ENCODE data around the gene FAM83E. TPM values are rescaled to one million over a fixed set of nuclear protein-coding genes. Genes with fewer than 3 reads are reported as not detected.
"Not testable (repeated sequence)": the region's sequence is repeated elsewhere in the genome, so short reads cannot be mapped to it uniquely, and the experiment has no call there.

Gene FAM83E
- total and polyA plus RNA-seq, 8 donors, result 1.2 to 3.4 (median 2.6) TPM

GRCh38 chr19:48587387-48587786, 27.5 kb downstream of the FAM83E start:
- Histone ChIP-seq H3K36me3 (no peaks in the 10 kb centered on the region), H3K4me1 (no peaks in the 10 kb centered on the region), H3K4me3 (no peak overlapping the region), H3K27me3 (no peaks in the 10 kb centered on the region), H3K27ac (no peak overlapping the region), H3K9me3 (no peaks in the 10 kb centered on the region)
- TF ChIP-seq CTCF (IDR thresholded peaks at IDR 0.05), result no peak
- FAIRE-seq, result no peak
- no peak for ATAC-seq
- intact Hi-C loops (cut with DNase I), result loop anchor here in 2 of 3 donors (5.0 kb wide), 2 partner anchors 95 to 100 kb away; no protein-coding TSS in a partner anchor
- no peak for DNase-seq
- WGBS, 2 donors, result 83 to 94% methylated on average over 3 of the region's 3 CpGs

- ATAC-seq, result no peak
- 45 to 64% methylated on average over 2 of the region's 2 CpGs for WGBS, 2 donors
- FAIRE-seq, result no peak
- no peak overlapping the region for H3K4me3 ChIP-seq
- no peaks in the 10 kb centered on the region for H3K9me3 ChIP-seq
- H3K27ac ChIP-seq, result no peak overlapping the region
- no peak for DNase-seq
- intact Hi-C loops (cut with DNase I), result loop anchor here in 1 of 3 donors (5.0 kb wide), 1 partner anchor 75 kb away; no protein-coding TSS in a partner anchor
- H3K4me1 ChIP-seq, result no peaks in the 10 kb centered on the region
- no peaks in the 10 kb centered on the region for H3K27me3 ChIP-seq
- no peak for TF ChIP-seq CTCF (IDR thresholded peaks at IDR 0.05)
- no peaks in the 10 kb centered on the region for H3K36me3 ChIP-seq
Measured at GRCh38 chr19:48582168-48582567, 32.7 kb downstream of the FAM83E start.

GRCh38 chr19:48578891-48579290, 36.0 kb downstream of the FAM83E start:
- ATAC-seq (no peak), DNase-seq (no peak), FAIRE-seq (no peak)
- no peak for TF ChIP-seq CTCF (IDR thresholded peaks at IDR 0.05)
- 44 to 54% methylated on average over 3 of the region's 3 CpGs for WGBS, 2 donors
- intact Hi-C loops (cut with DNase I), result no loop called here
- Histone ChIP-seq H3K36me3 (no peaks in the 10 kb centered on the region), H3K27me3 (no peaks in the 10 kb centered on the region), H3K9me3 (no peaks in the 10 kb centered on the region), H3K4me1 (no peaks in the 10 kb centered on the region), H3K4me3 (no peak overlapping the region), H3K27ac (no peak overlapping the region)

DNA sequence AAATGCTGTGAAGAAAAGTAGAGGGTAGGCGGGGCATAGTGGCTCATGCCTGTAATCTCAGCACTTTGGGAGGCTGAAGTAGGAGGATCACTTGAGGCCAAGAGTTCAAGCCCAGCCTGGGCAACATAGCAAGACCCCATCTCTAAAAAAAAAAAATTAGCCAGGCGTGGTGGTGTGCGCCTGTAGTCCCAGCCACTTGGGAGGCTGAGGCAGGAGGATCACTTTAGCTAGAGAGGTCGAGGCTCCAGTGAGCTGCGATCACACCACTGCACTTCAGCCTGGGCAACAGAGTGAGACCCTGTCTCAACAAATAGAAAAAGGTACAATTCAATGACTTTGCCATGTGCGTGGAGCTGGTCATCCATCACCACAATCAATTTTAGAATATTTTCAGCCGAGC, 37.0 kb downstream of the FAM83E start:
- H3K36me3 ChIP-seq; H3K27ac ChIP-seq; H3K9me3 ChIP-seq; DNase-seq; intact Hi-C loops (cut with DNase I); ATAC-seq; H3K4me3 ChIP-seq; FAIRE-seq; H3K4me1 ChIP-seq; H3K27me3 ChIP-seq: not testable (repeated sequence)
- 87 to 91% methylated on average over 7 of the region's 7 CpGs for WGBS, 2 donors

DNA sequence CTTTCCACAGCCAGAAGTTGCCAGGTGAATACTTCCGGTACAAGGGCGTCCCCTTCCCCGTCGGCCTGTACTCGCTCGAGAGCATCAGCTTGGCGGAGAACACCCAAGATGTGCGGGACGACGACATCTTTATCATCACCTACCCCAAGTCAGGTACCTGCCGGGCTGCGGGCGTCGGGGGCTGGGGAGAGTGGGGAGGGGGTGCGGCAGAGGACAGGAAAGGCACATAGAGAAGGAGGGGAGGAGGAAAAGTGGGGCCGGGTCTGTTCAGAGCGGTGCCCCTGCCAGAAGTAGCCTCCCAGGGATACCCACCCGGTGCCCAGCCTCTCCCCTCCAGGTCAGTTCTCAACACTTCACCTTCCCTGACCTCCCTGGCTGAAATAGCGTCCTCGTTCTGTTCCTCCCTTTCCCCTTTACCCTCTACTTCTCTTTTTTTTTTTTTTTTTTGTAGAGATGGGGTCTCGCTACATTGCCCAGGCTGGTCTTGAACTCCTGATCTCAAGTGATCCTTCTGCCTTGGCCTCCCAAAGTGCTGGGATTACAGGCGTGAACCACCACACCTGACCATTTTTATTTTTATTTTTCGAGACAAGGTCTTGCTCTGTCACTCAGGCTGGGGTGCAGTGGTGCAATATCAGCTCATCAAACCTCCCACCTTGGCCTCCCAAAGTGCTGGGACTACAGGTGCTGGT, 38.8 kb downstream of the FAM83E start:
- DNase-seq, result no peak
- Histone ChIP-seq H3K4me1 (no peaks in the 10 kb centered on the region), H3K36me3 (no peaks in the 10 kb centered on the region), H3K27me3 (no peaks in the 10 kb centered on the region), H3K4me3 (no peak overlapping the region), H3K9me3 (no peaks in the 10 kb centered on the region), H3K27ac (no peak overlapping the region)
- FAIRE-seq, result no peak
- ATAC-seq, result no peak
- 62 to 76% methylated on average over 21 to 23 of the region's 23 CpGs for WGBS, 2 donors
- no peak for TF ChIP-seq CTCF (IDR thresholded peaks at IDR 0.05)
- intact Hi-C loops (cut with DNase I), result no loop called here
